BE2C (cell line): ENCODE data around the gene EHHADH. TPM values are rescaled to one million over a fixed set of nuclear protein-coding genes. Genes with fewer than 3 reads are reported as not detected.
"Not testable (repeated sequence)": the region's sequence is repeated elsewhere in the genome, so short reads cannot be mapped to it uniquely, and the experiment has no call there.

Experiments used
- DNase-seq: peaks from one replicate; pipeline ENCODE4 v3.0.0-alpha.2; 2020
- H3K27me3 ChIP-seq: fragments of 250-450 bp; sonication (Bioruptor Pico); 2 replicates; pipeline ENCODE4 v1.5.1; 2020; ENCODE audit warnings: mild to moderate bottlenecking
- H3K36me3 ChIP-seq: fragments of 250-450 bp; sonication (Bioruptor Pico); 2 replicates; pipeline ENCODE4 v1.5.1; 2020; ENCODE audit warnings: mild to moderate bottlenecking
- H3K4me1 ChIP-seq: fragments of 250-450 bp; sonication (Bioruptor Pico); 2 replicates; pipeline ENCODE4 v1.5.1; 2020
- H3K4me3 ChIP-seq: 2 replicates; pipeline ENCODE4 v1.5.1; 2011; ENCODE audit warnings: low read depth, low read length
- H3K9me3 ChIP-seq: fragments of 250-450 bp; sonication (Bioruptor Pico); 2 replicates; pipeline ENCODE4 v1.5.1; 2020
- polyA plus RNA-seq: library from polyadenylated mRNA; unstranded; fragments of >200 nt; gene quantifications from one replicate; pipeline ENCODE4 v1.2.1, GENCODE V29; 2012; ENCODE audit warnings: low read depth, missing spikeins; ENCODE audit not compliant: insufficient read length, insufficient read depth
- TF ChIP-seq, protein P1 (sequence below): IDR thresholded peaks from 2 replicates; pipeline ENCODE4 v1.5.1; 2012; ENCODE audit warnings: mild to moderate bottlenecking, low read depth, low read length

Gene EHHADH
- polyA plus RNA-seq, result 1.8 TPM

- TF ChIP-seq, protein P1, sequence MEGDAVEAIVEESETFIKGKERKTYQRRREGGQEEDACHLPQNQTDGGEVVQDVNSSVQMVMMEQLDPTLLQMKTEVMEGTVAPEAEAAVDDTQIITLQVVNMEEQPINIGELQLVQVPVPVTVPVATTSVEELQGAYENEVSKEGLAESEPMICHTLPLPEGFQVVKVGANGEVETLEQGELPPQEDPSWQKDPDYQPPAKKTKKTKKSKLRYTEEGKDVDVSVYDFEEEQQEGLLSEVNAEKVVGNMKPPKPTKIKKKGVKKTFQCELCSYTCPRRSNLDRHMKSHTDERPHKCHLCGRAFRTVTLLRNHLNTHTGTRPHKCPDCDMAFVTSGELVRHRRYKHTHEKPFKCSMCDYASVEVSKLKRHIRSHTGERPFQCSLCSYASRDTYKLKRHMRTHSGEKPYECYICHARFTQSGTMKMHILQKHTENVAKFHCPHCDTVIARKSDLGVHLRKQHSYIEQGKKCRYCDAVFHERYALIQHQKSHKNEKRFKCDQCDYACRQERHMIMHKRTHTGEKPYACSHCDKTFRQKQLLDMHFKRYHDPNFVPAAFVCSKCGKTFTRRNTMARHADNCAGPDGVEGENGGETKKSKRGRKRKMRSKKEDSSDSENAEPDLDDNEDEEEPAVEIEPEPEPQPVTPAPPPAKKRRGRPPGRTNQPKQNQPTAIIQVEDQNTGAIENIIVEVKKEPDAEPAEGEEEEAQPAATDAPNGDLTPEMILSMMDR, result no peak
- H3K4me3 ChIP-seq, result peak within 1 kb of the TSS; percentile 78
- DNase-seq, result peak; percentile 87
These were observed at the start of gene EHHADH for GRCh38 chr3:185253645-185254410. EHHADH (minus strand) TSS chr3:185254049; CDS start chr3:185254022, 27 bp downstream.

DNA sequence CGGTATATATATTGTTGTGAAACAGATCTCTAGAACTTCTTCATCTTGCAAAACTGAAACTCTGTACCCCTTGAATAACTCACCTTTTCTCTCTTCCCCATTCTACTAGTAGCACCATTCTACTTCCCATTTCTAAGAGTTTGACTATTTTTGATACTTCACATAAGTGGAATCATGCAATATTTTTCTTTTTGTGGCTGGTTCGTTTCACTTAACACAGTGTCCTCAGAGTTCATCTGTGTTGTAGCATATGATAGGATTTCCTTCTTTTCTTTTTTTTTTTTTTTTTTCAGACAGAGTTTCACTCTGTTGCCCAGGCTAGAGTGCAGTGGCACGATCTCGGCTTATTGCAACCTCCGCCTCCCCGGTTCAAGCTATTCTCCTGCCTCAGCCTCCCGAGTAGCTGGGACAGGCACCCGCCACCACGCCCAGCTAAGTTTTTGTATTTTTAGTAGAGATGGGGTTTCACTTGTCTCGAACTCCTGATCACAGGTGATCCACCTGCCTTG lies 46.1 kb upstream of the EHHADH start:
- not testable (repeated sequence) for H3K27me3 ChIP-seq, H3K9me3 ChIP-seq, H3K4me1 ChIP-seq, H3K4me3 ChIP-seq, H3K36me3 ChIP-seq, DNase-seq

More at GRCh38 chr3:185253645-185254410, at the start of gene EHHADH:
- no peaks in the 10 kb centered on the region for H3K4me1 ChIP-seq
- no peaks in the 10 kb centered on the region for H3K27me3 ChIP-seq
- no peaks in the 10 kb centered on the region for H3K9me3 ChIP-seq
- no peaks in the 10 kb centered on the region for H3K36me3 ChIP-seq

DNA sequence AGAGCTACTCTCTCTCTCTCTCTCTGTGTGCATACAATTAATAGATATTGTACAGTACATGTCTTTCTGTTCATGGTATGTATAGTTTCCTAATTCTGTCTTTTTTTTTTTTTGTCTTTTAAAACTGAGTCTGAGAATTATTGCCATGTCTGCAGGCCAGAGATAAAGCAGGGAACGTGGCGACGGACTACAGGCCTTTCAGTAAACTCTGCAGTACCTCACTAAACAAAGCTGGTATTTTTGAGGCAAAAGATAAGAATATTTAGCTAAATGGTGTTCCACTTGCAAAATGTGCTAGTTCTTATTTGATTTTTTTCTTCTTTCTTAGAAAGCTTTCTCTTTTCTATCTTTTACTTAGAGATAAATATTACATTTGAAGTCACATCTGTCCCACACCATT lies 44.0 kb upstream of the EHHADH start:
- TF ChIP-seq, protein P1, result no peak
- DNase-seq, result no peak
- no peaks in the 10 kb centered on the region for H3K9me3 ChIP-seq
- no peak overlapping the region for H3K4me3 ChIP-seq
- H3K27me3 ChIP-seq, result no peaks in the 10 kb centered on the region
- no peaks in the 10 kb centered on the region for H3K4me1 ChIP-seq
- no peaks in the 10 kb centered on the region for H3K36me3 ChIP-seq

GRCh38 chr3:185292238-185292637 lies 38.4 kb upstream of the EHHADH start:
- no peaks in the 10 kb centered on the region for H3K9me3 ChIP-seq
- DNase-seq, result no peak
- no peaks in the 10 kb centered on the region for H3K36me3 ChIP-seq
- TF ChIP-seq, protein P1, result no peak
- no peaks in the 10 kb centered on the region for H3K27me3 ChIP-seq
- no peak overlapping the region for H3K4me3 ChIP-seq
- H3K4me1 ChIP-seq, result no peaks in the 10 kb centered on the region

DNA sequence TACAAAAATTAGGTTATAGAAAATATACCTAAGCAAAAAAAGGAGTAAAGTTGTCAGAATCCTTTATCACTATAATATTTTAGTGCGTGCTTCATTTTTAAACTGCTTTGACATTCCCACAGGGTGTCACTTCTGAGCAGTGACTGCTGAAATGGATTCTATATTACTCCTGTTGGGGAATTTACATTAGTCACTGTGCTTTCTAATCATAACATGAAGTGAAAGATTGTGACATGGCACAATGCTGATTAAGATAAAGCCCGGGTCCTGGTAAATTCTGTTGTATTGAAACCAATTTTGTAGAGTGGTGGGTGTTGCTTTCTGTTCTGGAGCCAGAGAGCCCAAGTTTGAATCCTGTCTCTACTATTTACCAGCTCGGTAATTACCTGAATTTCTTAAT lies 36.4 kb upstream of the EHHADH start:
- no peak for DNase-seq
- TF ChIP-seq, protein P1, result no peak
- Histone ChIP-seq H3K4me1 (no peaks in the 10 kb centered on the region), H3K36me3 (no peaks in the 10 kb centered on the region), H3K27me3 (no peaks in the 10 kb centered on the region), H3K4me3 (no peak overlapping the region), H3K9me3 (no peaks in the 10 kb centered on the region)

DNA sequence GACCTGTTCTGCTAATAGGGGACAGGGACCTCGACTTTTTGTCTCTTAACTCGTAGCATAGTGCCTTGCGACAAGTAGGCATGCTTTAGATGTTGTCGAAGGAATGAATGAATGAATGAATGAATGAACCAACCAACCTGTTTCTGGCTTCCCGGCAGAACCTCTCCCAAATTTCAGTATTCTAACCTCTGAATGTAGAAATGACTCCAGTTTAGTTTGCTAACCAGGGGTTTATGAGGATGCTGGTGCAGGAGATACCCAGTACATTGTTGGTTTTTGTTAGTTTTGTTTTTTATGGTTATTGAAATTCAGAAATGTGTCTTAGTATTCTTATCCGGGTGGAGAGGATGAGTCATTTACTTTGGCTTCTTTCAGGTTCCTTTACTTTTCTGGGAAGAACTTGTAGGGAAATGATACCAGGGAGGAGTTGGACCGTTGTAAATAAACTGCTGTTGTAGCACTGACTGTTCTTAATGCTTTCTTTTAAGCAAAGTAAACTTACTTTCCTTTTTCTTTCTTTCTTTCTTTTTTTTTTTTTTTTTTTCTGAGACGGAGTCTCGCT lies 29.6 kb upstream of the EHHADH start:
- TF ChIP-seq, protein P1, result no peak
- peak overlapping the region; percentile 97 for H3K4me3 ChIP-seq
- H3K27me3 ChIP-seq, result no peaks in the 10 kb centered on the region
- no peaks in the 10 kb centered on the region for H3K36me3 ChIP-seq
- H3K4me1 ChIP-seq, result peaks cover 4% of the 10 kb centered on the region; the same call in 1 of the 2 replicates
- DNase-seq, result no peak
- H3K9me3 ChIP-seq, result no peaks in the 10 kb centered on the region
